Suppressor macrophage treated with lipopolysaccharide for 4 hours (primary cell): ENCODE results near the gene PMFBP1.
A peak's percentile ranks its signal among the peaks of the same experiment; 100 is the strongest.

ENCODE experiments used
- DNase-seq: peaks from one replicate; pipeline ENCODE4 v3.0.0-alpha.2; 2020

Gene PMFBP1

DNA sequence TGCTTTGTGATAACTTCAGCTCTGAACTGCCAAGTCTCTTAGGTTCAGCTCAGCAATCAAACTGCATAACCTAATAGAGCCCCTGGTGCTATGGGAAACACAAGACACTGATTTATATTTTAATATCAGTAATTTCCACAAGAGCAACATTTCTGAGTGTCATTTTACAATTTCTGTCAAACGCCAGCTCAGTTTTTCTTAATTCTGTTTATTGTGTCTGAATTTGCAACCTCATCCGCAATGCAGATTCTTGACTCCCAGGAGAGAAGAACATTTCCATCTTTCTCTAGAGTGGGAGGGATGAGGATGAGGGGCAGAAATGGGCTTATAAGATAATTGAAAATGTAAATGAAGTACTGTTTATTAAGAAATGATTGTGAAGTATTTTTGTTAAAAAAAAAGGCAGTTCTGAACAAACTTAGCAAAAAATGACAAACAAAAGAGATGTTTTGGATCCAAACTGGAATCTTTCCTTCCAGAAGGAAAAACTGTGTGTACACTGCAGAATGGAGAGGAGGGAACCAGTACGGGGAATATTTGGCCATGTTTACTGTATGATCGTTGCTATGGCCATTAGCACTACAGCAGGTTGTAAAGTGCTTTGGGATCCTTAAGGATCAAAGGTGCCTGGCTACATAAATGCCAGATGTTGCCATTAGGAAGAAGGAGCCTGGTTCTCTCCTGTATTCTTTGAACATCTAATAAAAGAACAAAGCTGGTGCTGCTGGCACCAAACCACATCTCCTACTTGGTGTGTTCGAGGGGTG lies 7.4 kb upstream of the PMFBP1 start:
- no peak for DNase-seq

DNA sequence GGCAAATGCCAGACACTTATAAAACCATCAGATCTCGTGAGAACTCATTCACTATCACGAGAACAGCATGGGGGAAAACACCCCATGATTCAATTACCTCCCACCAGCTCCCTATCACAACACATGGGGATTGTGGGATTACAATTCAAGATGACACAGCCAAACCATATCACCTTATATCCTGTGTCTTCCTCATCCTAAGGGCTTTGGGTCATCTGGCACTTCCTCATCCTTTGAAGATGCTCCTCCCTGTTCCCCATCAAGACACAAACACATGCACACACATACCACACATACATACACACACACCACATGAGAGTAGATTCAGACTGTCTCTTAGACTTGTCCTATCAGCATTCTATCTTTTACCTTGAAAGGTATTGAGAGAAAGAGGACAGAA lies 2.8 kb upstream of the PMFBP1 start:
- DNase-seq = no peak

DNA sequence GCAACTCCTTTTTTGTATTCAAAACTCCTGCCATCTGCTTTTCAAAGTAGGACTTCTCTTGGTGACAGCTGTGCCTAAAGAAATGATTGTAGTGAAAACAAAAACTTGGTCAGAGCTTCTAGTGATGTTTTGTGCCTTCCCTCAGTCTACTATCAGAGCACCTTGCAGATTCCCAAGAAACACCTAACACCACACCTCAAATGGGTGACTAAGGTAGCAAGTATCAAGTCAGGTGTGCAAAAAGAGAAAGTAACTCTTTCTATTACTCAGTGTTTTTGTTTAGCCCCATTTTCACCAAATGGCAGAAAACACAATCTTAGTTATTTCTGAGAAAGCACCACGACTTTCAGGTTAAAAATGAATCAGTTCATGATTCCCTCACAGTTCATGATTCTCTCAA lies 2.0 kb upstream of the PMFBP1 start:
- DNase-seq = no peak

DNA sequence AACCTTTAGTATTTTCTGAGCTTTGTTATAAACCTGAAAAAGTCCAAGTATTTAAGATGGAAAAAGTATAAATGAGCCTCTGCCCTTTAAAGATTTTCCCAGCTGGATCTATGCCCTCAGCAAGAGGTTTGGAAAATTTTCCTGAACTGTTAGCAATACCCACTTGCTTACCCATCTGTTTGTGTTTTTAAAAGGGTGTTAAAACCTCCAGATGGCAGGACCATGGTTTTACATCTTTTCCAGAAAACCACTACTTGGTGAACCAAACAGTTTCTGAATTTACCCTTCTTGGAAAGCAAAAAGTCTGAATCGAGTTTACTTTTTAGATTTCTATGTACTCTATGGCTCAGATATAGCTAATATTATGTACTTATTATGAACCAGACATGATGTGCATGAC lies 719 bp downstream of the PMFBP1 start:
- DNase-seq = no peak

DNA sequence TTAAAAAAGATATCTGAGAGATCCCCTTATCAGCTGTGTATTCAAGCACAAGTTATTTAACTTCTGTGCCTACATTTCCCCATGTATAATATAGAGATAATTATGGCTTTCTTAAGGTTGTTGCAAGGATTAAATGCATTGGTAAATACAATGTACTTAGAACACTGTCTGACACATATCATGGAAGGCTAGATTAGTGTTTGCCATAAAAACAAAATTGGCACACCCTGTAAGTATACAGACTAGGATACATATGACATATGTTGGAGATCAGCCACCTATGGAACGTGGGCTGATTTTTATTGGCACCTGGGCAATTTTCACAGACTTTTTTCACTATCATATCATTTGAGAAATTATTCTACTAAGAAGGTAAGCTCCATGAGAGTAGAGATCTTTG lies 2.2 kb downstream of the PMFBP1 start:
- no peak for DNase-seq

DNA sequence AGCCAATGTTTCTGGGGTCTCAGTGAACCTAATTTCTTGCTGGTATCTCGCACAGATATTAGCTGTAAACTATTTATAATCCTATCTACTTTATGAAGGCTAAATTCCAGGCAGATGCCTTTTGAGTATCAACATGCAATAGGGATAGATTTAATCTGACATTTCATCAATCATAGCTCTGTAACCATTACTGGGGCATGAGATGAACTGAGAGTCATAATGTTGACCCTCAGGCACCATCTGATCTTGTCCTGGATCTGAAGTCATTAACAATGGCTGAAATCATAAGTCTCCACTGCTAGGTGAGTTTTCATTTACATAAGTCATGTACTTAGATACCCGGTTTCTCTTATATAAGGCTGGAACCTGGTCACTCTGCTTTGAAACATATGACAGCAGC lies 3.6 kb downstream of the PMFBP1 start:
- DNase-seq = no peak

DNA sequence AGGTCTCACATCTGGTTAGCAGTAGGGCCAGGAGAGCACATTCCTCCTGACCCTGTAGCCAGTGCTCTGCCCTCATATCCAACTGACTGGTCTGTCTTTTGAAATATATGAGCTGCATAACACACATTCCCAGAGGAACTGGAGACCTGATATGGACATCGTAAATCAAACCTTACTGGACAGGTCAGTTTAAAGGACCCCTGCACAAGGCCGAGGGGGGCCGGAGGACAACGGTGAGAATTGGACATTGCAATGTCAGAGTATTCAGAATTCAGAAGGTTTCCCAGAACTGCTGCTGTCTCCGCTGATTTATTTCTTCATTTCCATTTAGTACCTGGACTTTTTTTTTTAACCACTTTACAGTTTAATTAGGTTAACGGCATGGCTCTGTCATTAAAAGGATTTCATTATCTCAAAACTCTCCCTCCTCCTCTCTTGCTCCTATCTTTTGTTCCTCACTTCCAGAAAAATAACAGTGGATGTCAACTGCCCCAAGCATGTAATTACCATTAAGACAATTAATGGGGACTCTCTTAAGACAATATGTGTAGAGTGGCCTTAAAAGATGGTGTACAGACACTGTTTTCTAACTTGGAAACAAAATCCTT lies 4.9 kb downstream of the PMFBP1 start:
- DNase-seq = no peak

DNA sequence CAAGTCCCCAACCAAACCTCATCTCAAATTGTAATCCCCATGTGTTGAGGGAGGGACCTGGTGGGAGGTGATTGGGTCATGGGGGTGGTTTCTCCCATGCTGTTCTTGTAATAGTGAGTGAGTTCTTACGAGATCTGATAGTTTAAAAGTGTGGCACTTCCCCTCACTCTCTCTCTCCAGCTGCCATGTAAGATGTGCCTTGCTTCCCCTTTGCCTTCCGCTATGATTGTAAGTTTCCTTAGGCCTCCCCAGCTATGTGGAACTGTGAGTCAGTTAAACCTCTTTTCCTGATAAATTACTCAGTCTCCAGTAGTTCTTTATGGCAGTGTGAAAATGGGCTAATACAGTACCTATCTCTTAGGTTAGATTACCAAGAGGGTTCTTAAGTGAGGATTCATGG lies 5.8 kb downstream of the PMFBP1 start:
- no peak for DNase-seq

DNA sequence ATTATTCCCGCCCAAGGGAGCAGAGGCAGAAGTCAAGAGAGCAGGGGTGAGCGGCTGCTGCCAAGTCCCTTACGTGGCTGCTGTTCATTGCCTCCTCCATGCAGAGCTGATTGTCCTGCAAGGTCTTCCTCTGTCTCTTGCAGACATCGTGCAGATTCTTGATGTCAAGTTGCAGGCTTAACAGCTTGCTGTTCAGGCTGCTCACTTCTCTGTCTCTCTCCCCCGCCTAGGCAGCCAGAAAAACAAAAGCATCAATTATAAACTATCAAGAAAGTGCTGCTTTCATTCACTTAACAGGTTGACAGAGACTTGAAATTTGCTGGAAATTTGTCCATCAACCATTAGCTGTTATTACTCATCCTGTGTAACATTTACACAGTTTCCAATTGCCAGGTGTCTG lies 7.3 kb downstream of the PMFBP1 start:
- DNase-seq = no peak

DNA sequence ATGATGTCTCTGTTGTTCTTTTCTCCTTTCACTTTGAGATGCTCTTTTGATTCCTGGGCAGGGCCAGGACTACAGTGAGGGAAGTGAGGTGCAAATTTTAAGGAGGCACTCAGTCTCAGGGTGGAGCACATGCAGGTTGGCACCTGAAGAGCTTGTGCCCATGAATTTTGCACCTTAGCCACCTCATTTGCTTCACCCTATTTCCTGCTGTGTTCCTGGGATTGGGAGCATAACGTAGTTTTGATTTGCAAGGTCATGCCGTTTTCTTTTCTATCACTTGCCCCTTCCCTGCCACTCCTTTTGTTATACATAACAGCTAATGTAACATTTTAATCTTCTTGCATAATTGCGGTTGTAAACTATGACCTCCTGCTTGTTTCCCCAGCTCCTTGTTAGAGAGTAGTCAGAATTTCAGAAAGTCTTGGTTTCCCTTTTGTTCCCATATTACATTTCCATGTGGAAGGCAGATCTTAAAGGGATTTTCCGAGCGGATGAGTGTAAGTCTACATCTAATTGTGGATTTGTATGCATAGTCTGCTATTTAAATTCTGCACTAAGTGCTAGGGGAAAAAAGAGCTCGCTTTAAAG lies 9.8 kb downstream of the PMFBP1 start:
- DNase-seq = no peak

DNA sequence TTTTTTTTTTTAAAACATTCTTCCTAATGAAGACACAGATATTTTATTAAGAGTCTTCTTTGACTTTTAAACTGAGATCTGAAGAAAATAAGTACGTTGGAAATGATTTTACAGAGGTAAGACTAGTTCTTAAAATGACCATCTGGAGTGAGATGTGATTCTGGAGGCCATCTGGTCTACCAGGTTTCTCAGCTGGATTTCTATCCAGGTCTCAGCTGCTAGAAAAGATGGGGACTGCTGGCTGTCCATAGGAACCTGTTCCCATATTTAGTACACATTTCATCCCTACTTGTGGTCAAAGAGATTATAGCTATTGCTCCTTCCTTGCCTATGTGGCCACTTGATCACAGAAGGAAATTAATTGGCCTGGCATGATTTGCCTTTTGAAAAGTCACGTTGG lies 12.2 kb downstream of the PMFBP1 start:
- no peak for DNase-seq

DNA sequence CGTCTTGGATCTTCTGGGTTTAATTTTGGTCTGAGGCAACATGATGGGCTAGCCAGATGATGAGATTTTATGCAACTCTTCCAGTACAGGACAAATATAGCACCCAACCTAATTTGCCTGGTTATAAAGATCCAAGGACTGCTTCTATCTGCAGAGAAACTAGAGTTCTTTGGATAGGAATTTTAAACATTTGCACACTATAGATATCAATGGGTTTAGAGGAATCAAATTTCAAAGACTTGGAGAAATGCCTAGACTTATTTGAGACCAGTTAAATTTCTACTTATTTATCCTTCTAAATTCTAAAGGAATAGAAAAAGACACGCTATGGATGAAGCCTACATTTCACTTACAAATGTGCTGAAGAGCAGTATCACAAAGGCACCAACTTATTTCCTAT lies 12.6 kb downstream of the PMFBP1 start:
- DNase-seq = no peak

DNA sequence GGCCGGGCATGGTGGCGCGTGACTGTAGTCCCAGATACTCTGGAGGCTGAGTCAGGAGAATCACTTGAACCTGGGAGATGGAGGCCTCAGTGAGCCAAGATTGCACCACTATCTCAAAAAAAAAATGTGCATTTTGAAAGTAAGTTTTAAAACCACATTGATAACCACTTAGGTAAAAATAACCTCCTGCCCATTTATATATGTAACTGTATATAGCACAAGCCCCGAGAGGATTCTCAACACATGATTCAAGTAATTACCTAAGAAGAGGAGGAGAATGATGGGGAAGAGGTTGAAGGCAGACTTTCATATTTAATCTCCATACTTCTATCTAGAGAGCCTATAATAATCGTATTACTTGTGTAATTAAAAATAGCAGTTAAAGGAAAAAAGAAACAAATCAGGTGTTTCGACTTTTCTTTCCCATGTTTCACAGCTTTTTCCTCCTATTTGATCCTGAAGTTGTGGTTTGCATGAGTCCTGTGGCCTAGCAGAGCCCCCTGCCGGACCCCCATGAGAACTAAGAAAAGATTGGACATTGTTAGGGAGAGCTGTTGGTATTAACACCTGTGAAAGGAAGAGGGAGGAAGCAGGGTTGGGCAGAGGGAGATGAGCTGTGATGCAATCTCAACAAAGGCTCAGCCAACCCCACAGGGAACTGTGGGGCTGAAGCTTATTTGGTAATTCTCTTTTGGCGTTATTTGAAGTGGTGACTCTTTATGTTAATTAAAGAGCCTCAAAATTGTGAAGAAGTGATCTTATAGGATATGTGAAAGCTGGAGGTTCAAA lies 22.1 kb downstream of the PMFBP1 start:
- DNase-seq = no peak

DNA sequence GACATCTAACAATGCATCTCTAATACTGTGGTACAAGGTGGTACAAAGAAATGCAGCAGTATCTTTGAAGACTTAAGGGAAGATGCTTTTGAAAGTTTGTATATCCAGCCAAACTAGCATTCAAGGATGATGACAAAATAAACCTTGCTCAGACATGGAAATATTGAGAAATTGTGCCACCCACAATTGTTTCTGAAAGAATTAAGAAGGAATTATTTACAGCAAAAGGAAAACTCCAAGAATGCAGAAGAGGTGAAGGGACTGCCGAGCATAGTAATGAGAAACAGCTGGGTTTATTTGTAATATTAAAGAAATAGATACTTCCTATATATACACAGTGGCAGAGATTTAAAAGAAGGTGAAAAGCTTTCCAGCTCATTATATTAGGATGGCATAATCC lies 29.5 kb downstream of the PMFBP1 start:
- DNase-seq = no peak

DNA sequence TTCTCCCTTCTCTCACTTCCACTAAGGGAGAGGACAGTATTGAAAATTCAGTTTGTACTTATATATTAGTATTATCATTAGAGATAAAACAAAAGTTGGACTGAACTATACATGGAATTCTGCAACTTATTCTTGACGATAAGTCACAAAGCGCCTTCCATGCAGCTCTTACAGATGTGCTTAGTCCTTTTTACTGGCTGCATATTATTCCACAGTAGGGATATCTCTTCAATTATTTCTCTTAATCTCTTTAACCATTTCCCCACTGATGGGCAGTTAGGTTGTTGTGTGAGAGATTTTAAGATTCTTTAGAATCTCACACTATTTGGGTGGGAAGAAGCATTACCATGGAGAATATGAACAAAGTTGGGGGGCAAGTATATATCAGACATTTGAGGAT lies 32.0 kb downstream of the PMFBP1 start:
- DNase-seq = no peak

DNA sequence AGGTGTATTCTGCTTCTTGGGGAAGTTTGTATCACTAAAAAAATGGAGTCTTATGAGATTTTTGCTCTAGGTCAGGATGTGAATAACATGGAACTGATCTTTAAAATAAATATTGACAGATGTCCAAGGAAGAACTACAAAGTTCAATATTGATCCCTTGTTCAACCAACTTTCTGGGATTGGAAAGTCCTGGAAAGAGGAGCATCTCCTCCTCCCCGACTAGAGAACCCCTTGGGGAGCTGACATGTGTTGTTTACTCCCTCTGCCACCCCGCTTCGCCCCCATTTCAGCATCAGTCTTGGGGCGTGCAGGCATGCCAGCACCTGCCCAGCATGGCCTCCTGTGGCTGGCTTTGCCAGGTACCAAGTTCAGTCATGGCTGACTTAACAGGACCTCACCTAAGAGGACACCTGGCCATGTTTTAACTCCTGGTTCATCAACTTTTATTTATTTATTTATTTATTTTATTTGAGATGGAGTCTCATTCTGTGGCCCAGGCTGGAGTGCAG lies 33.8 kb downstream of the PMFBP1 start:
- no peak for DNase-seq

DNA sequence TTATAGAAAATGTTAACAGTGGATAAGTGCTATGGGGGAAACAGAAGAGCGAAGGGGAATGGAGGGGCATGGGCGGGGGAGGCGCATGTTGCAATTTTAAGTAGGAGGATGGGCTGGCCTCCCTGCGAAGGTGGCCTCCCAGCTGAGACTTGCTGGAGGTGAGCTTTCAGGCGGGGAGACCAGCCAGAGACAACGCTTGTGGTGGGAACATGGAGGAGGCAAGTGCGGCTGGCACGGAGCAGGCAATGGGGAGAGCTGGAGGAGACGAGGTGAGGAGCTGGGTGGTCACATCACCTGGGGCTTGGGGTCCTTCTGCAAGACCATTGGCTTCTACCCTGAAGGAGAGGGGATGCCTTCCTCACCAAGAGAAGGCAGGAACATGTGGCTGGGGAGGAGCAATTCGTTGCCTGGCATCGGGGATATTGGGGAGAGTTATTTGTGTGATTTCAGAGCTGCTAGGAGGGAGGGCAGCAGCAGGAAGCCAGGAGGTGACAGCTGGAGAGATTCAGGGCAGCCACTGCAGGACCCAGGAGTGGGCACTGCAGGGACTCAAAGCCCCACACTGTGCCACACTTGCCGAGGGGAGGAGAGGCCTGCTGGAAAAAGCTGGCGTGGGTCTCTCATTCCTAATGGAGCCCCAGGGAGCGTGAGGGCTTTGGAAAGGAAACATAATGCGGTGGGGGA lies 34.4 kb downstream of the PMFBP1 start:
- no peak for DNase-seq

DNA sequence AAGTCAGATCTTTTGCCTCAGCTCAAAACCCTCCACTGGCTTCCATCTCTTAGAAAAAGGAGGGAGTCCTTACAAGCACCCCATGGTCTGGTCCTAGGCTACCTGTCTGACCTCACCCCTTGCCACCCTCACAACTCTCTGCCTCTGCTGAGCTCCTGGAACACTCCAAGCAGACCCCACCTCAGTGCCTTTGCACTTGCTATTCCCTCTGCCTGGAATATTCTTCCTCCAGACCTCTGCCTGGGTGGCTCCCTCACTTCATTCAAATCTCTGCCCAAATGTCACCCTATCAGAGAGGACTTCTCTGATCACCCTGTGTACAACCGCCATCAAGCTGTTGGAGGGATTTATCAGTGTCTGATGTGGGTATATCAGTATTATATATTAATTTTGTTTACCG lies 37.4 kb downstream of the PMFBP1 start:
- no peak for DNase-seq

DNA sequence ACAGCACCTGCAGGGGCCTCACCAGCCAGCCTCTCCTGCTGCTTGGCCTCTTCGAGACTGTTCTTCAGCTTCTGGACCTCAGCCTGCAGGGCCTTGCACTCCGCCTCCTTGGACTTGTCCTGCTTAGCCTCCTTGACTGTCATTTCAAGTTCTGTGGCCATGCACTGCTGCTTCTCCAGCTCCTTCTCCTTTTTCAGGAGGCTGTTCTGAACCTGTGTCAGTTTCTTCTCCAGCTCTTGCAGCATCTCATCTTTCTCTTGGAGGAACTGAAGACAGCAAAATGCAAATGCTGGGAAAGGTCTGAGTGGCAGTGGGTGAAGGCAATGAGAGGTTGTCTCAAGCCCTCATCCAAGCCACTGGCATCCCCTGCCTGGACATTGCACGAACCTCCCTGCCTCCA lies 39.2 kb downstream of the PMFBP1 start:
- DNase-seq = peak; percentile 38

DNA sequence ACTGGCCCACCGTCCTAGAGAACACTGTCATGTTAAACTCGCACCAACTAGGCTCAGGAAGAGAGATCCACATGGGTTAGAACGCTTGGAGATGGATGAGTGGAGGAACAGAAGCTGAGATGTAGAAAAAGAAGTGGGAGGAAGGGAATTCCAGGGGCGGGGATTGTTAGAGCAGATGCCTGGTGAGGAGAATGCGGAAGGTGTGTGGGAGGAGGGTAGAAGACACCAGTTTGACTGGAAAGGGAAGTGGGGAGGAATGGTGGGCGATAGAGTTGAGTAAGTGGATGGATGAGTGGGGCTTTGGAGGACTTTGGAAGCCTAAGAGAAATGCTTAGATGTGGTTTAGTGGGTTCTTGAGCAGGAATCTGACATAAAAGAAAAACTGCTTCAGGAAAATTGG lies 40.9 kb downstream of the PMFBP1 start:
- DNase-seq = peak; percentile 88

DNA sequence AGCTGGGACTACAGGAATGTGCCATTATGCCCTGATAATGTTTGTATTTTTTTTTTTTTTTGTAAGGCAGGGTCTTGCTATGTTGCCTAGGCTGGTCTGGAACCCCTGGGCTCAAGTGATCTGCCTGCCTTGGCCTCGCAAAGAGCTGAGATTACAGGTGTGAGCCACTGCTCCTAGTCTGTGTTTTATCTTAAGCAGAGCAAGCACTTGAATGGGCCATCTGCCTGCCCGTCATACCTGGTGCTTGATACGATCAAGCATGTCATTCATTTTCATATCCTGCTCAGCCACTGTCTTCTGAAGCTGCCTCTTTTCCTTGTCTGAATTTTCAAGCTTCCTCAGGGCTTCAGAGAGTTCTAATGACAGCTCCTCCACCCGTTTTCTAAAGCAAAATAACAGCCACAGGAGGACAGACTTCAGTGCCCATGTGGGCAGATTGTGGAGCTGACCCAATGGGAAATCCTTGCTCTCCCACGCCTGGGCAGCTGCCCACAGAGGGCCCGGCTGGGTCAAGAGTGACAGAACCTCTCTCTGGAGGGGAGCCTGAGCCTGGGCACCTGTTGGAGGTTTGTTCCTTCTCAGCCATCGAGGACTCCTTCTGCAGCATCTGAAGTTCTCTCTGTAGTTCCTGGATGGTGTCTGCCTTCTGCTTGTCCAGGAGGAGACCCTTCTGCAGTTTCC lies 41.8 kb downstream of the PMFBP1 start:
- DNase-seq = no peak

DNA sequence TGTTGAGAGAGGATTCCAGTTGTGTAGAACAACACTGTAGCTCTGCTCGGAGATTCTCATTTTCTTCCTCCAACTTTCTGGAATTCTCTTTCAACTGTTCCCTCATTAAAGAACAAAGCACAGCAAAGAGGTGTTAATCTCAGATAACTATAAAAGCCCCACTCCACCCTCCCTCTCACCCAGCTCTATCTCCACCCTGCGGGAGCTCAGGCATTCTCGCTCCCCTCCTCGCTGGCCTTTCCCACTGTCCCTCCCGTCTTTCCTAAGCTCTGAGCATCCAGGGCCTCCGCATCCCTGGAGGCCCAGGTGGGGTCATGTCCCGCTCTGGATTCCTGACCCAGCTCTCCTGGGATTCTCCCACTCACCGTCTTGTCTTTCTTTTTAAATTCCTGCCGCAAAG lies 43.3 kb downstream of the PMFBP1 start:
- no peak for DNase-seq

DNA sequence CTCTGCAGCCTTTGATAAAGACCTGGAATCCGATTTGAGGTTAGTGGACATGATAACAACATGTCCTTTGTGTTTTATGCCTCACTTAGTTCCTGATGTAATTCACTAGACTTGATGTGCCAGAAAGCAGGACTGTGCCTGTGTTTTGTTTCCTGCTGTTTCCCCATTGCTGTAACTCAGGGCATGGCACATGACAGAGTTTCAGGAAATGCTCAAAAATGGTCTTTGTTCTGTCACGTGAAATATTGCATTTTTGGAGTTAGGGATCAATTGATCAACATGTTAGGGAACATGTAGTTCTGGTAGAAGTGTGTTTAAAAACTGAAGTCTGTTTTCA lies 45.6 kb downstream of the PMFBP1 start:
- DNase-seq = peak; percentile 13
